AG20443 (cell line): ENCODE measurements around the gene DCAF11.

Experiments
- DNase-seq: peaks from one replicate; pipeline ENCODE4 v3.0.0; 2012; ENCODE audit warnings: low spot score, mixed read lengths

DCAF11 gene

GRCh38 chr14:24079491-24080141 is 35.0 kb upstream of the DCAF11 start:
- no peak for DNase-seq

GRCh38 chr14:24080142-24080530 is 34.4 kb upstream of the DCAF11 start:
- DNase-seq: no peak

- DNase-seq: peak; percentile 76
These were observed 33.5 kb upstream of the DCAF11 start for GRCh38 chr14:24080888-24081738.

- DNase-seq: no peak
These were observed 32.8 kb upstream of the DCAF11 start for GRCh38 chr14:24081739-24082211.

- DNase-seq: no peak
These were observed 32.0 kb upstream of the DCAF11 start for GRCh38 chr14:24082411-24083080.

GRCh38 chr14:24083462-24083861 is 31.1 kb upstream of the DCAF11 start:
- no peak for DNase-seq

GRCh38 chr14:24084440-24084839 is 30.1 kb upstream of the DCAF11 start:
- DNase-seq: no peak

GRCh38 chr14:24085215-24085614 is 29.4 kb upstream of the DCAF11 start:
- no peak for DNase-seq

- DNase-seq: no peak
These were observed 28.2 kb upstream of the DCAF11 start for GRCh38 chr14:24086193-24086955.

GRCh38 chr14:24087004-24087403 is 27.6 kb upstream of the DCAF11 start:
- no peak for DNase-seq

- DNase-seq: no peak
These were observed 26.5 kb upstream of the DCAF11 start for GRCh38 chr14:24088095-24088494.

- no peak for DNase-seq
These were observed 24.7 kb upstream of the DCAF11 start for GRCh38 chr14:24089890-24090289.

GRCh38 chr14:24092110-24092504 is 22.5 kb upstream of the DCAF11 start:
- no peak for DNase-seq

- DNase-seq: no peak
These were observed 21.9 kb upstream of the DCAF11 start for GRCh38 chr14:24092505-24093206.

GRCh38 chr14:24093207-24093900 is 21.2 kb upstream of the DCAF11 start:
- no peak for DNase-seq

GRCh38 chr14:24093901-24094840 is 20.4 kb upstream of the DCAF11 start, which contains the start of gene PCK2:
TSS of gene PCK2 (plus strand) at chr14:24094311. CDS start at chr14:24094406, 95 bp downstream.
- DNase-seq: peak; percentile 98

GRCh38 chr14:24094841-24095270 is 19.7 kb upstream of the DCAF11 start:
- DNase-seq: no peak

- DNase-seq: peak; percentile 77
These were observed 19.1 kb upstream of the DCAF11 start for GRCh38 chr14:24095271-24096068.
